ENCODE results near the gene TBL3.

DNA sequence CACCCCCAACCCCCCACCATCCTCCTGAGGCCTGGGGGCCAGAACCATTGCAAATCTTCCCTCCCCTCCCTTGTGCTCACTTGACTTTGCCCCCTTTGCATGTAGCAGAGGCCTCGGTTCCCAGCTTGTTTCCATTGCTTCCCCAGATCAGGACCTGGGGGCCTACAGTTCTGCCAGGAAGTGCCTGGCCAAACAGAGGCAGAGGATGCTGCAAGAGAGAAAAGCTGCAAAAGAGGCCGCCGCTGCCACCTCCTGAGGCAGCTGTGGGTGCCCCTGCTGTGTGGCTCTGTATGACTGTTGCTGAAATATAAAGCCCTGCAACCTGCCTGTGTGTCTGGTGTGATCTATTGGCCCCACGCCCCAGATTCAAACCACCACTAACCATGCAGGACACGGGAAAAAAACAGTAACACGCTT lies 10.2 kb upstream of the TBL3 start:
- TF ChIP-seq, protein P1, sequence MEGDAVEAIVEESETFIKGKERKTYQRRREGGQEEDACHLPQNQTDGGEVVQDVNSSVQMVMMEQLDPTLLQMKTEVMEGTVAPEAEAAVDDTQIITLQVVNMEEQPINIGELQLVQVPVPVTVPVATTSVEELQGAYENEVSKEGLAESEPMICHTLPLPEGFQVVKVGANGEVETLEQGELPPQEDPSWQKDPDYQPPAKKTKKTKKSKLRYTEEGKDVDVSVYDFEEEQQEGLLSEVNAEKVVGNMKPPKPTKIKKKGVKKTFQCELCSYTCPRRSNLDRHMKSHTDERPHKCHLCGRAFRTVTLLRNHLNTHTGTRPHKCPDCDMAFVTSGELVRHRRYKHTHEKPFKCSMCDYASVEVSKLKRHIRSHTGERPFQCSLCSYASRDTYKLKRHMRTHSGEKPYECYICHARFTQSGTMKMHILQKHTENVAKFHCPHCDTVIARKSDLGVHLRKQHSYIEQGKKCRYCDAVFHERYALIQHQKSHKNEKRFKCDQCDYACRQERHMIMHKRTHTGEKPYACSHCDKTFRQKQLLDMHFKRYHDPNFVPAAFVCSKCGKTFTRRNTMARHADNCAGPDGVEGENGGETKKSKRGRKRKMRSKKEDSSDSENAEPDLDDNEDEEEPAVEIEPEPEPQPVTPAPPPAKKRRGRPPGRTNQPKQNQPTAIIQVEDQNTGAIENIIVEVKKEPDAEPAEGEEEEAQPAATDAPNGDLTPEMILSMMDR (conservative IDR thresholded peaks at IDR 0.05; ENCODE audit: low read length) = no peak
- no peak for TF ChIP-seq EZH2phosphoT487 (IDR thresholded peaks at IDR 0.05; ENCODE audit: borderline replicate concordance, low read depth, low read length)
